ENCODE measurements around the gene DDX56. TPM values are rescaled to one million over a fixed set of nuclear protein-coding genes. Genes with fewer than 3 reads are reported as not detected.
A peak's percentile ranks its signal among the peaks of the same experiment; 100 is the strongest.
"Not testable (repeated sequence)": the region's sequence is repeated elsewhere in the genome, so short reads cannot be mapped to it uniquely, and the experiment has no call there.

Gene DDX56
- 56.7 TPM for polyA plus RNA-seq (ENCODE audit: insufficient read length)

- DNase-seq (ENCODE audit: low read depth): peak; percentile 95
These were observed at the start of gene DDX56 for GRCh38 chr7:44573464-44574286. TSS of gene DDX56 (minus strand) at chr7:44573908. CDS start at chr7:44573895, 13 bp downstream.

- DNase-seq (ENCODE audit: low read depth): no peak
These were observed 48.8 kb upstream of the DDX56 start for GRCh38 chr7:44622342-44623151.

- DNase-seq (ENCODE audit: low read depth): no peak
These were observed 48.0 kb upstream of the DDX56 start for GRCh38 chr7:44621750-44622103.

- DNase-seq (ENCODE audit: low read depth): no peak
These were observed 47.5 kb upstream of the DDX56 start for GRCh38 chr7:44621034-44621749.

- no peak for DNase-seq (ENCODE audit: low read depth)
These were observed 45.0 kb upstream of the DDX56 start for GRCh38 chr7:44618753-44619152.

GRCh38 chr7:44618045-44618444, 44.3 kb upstream of the DDX56 start:
- DNase-seq (ENCODE audit: low read depth): no peak

- no peak for DNase-seq (ENCODE audit: low read depth)
These were observed 43.6 kb upstream of the DDX56 start for GRCh38 chr7:44617225-44617890.

GRCh38 chr7:44616545-44616944, 42.8 kb upstream of the DDX56 start:
- DNase-seq (ENCODE audit: low read depth): no peak

- no peak for DNase-seq (ENCODE audit: low read depth)
These were observed 42.1 kb upstream of the DDX56 start for GRCh38 chr7:44615793-44616192.

- no peak for DNase-seq (ENCODE audit: low read depth)
These were observed 41.5 kb upstream of the DDX56 start for GRCh38 chr7:44615149-44615611.

- no peak for DNase-seq (ENCODE audit: low read depth)
These were observed 36.1 kb upstream of the DDX56 start for GRCh38 chr7:44609829-44610228.

- no peak for DNase-seq (ENCODE audit: low read depth)
These were observed 35.4 kb upstream of the DDX56 start for GRCh38 chr7:44608916-44609648.

GRCh38 chr7:44607141-44608068, 33.7 kb upstream of the DDX56 start:
- DNase-seq (ENCODE audit: low read depth): no peak

GRCh38 chr7:44606341-44607140, 32.8 kb upstream of the DDX56 start, which contains the start of gene OGDH:
TSS of gene OGDH (plus strand) at chr7:44606627. CDS start at chr7:44624344, 17,717 bp downstream.
- peak; percentile 97 for DNase-seq (ENCODE audit: low read depth)

- no peak for DNase-seq (ENCODE audit: low read depth)
These were observed 31.2 kb upstream of the DDX56 start for GRCh38 chr7:44604941-44605340.

- no peak for DNase-seq (ENCODE audit: low read depth)
These were observed 29.5 kb upstream of the DDX56 start for GRCh38 chr7:44603193-44603592.

GRCh38 chr7:44602576-44602910, 28.8 kb upstream of the DDX56 start:
- DNase-seq (ENCODE audit: low read depth): no peak

GRCh38 chr7:44599222-44599621, 25.5 kb upstream of the DDX56 start:
- DNase-seq (ENCODE audit: low read depth): no peak

GRCh38 chr7:44597181-44597580, 23.5 kb upstream of the DDX56 start:
- not testable (repeated sequence) for DNase-seq (ENCODE audit: low read depth)
